ENCODE measurements around the gene KMT2E.
"Not testable (repeated sequence)": the region's sequence is repeated elsewhere in the genome, so short reads cannot be mapped to it uniquely, and the experiment has no call there.

The KMT2E gene

GRCh38 chr7:105044449-105045070 is 30.6 kb downstream of the KMT2E start:
- DNase-seq (ENCODE audit: low read depth), result no peak
- no peak for TF ChIP-seq CTCF (IDR thresholded peaks at IDR 0.05; ENCODE audit: insufficient read depth, low read depth, low read length, missing control alignments)
- H3K4me3 ChIP-seq (ENCODE audit: low read depth, low read length), result no peak overlapping the region

- H3K4me3 ChIP-seq (ENCODE audit: low read depth, low read length), result no peak overlapping the region
- no peak for DNase-seq (ENCODE audit: low read depth)
- TF ChIP-seq CTCF (IDR thresholded peaks at IDR 0.05; ENCODE audit: insufficient read depth, low read depth, low read length, missing control alignments), result no peak
Observed at GRCh38 chr7:105046414-105046813, 32.4 kb downstream of the KMT2E start.

- TF ChIP-seq CTCF (IDR thresholded peaks at IDR 0.05; ENCODE audit: insufficient read depth, low read depth, low read length, missing control alignments), result no peak
- no peak overlapping the region for H3K4me3 ChIP-seq (ENCODE audit: low read depth, low read length)
- DNase-seq (ENCODE audit: low read depth), result no peak
Observed at GRCh38 chr7:105047932-105048331, 33.9 kb downstream of the KMT2E start.

GRCh38 chr7:105050493-105050892 is 36.5 kb downstream of the KMT2E start:
- TF ChIP-seq CTCF (IDR thresholded peaks at IDR 0.05; ENCODE audit: insufficient read depth, low read depth, low read length, missing control alignments), result no peak
- no peak overlapping the region for H3K4me3 ChIP-seq (ENCODE audit: low read depth, low read length)
- no peak for DNase-seq (ENCODE audit: low read depth)

- not testable (repeated sequence) for DNase-seq (ENCODE audit: low read depth); H3K4me3 ChIP-seq (ENCODE audit: low read depth, low read length)
Observed at GRCh38 chr7:105050899-105051298, 36.9 kb downstream of the KMT2E start.

- TF ChIP-seq CTCF (IDR thresholded peaks at IDR 0.05; ENCODE audit: insufficient read depth, low read depth, low read length, missing control alignments), result no peak
- no peak overlapping the region for H3K4me3 ChIP-seq (ENCODE audit: low read depth, low read length)
- no peak for DNase-seq (ENCODE audit: low read depth)
Observed at GRCh38 chr7:105055084-105055483, 41.1 kb downstream of the KMT2E start.

- no peak for TF ChIP-seq CTCF (IDR thresholded peaks at IDR 0.05; ENCODE audit: insufficient read depth, low read depth, low read length, missing control alignments)
- no peak for DNase-seq (ENCODE audit: low read depth)
- no peak overlapping the region for H3K4me3 ChIP-seq (ENCODE audit: low read depth, low read length)
Observed at GRCh38 chr7:105055621-105056020, 41.6 kb downstream of the KMT2E start.
